SH-SY5Y (cell line): ENCODE results near the gene FAM118B.

Experiments
- GATA2 ChIP-seq: IDR thresholded peaks from 2 replicates; pipeline ENCODE4 v1.6.1; 2011; ENCODE audit warnings: mild to moderate bottlenecking, low read depth, low read length
- GATA3 ChIP-seq: IDR thresholded peaks from 2 replicates; pipeline ENCODE4 v1.6.1; 2011; ENCODE audit warnings: low read depth, mild to moderate bottlenecking, low read length, moderate library complexity

Gene FAM118B

GRCh38 chr11:126290887-126291286, 79.3 kb downstream of the FAM118B start:
- TF ChIP-seq GATA3 (peak; percentile 21; the same call in 1 of the 2 replicates), GATA2 (peak; percentile 91)

GRCh38 chr11:126293726-126294125, 82.1 kb downstream of the FAM118B start:
- TF ChIP-seq GATA3 (no peak), GATA2 (no peak)

- no peak for TF ChIP-seq GATA3
- no peak for TF ChIP-seq GATA2
Measured at GRCh38 chr11:126297004-126297403, 85.4 kb downstream of the FAM118B start.

- TF ChIP-seq GATA3 (no peak), GATA2 (no peak; the same call in 1 of the 2 replicates)
Measured at GRCh38 chr11:126303623-126304456, 92.3 kb downstream of the FAM118B start, which contains the start of gene DCPS. Gene DCPS (plus strand): TSS chr11:126304060. CDS start chr11:126304081, 21 bp downstream.

GRCh38 chr11:126304457-126305075, 93.0 kb downstream of the FAM118B start:
- TF ChIP-seq GATA3: no peak
- no peak for TF ChIP-seq GATA2

- TF ChIP-seq GATA3 (no peak), GATA2 (no peak)
Measured at GRCh38 chr11:126305699-126306098, 94.1 kb downstream of the FAM118B start.

GRCh38 chr11:126307706-126308105, 96.1 kb downstream of the FAM118B start:
- no peak for TF ChIP-seq GATA3
- TF ChIP-seq GATA2: no peak

GRCh38 chr11:126308271-126308671, 96.7 kb downstream of the FAM118B start:
- no peak for TF ChIP-seq GATA2
- no peak for TF ChIP-seq GATA3

- TF ChIP-seq GATA3 (no peak), GATA2 (no peak)
Measured at GRCh38 chr11:126310200-126310991, 98.8 kb downstream of the FAM118B start.

GRCh38 chr11:126310992-126311310, 99.4 kb downstream of the FAM118B start:
- no peak for TF ChIP-seq GATA2
- no peak for TF ChIP-seq GATA3

GRCh38 chr11:126311401-126312291, 100.1 kb downstream of the FAM118B start:
- TF ChIP-seq GATA3 (no peak), GATA2 (no peak)
